HG03108 (cell line): ENCODE results near the gene NUP205.
"Not testable (repeated sequence)": the region's sequence is repeated elsewhere in the genome, so short reads cannot be mapped to it uniquely, and the experiment has no call there.

Experiments used
- ATAC-seq: cut with Tn5 transposase; IDR thresholded peaks from one replicate; pipeline ENCODE4 v1.9.1; 2021; ENCODE audit warnings: moderate library complexity; ENCODE audit not compliant: unreplicated experiment

Gene NUP205

GRCh38 chr7:135620447-135620846, 62.7 kb downstream of the NUP205 start:
- no peak for ATAC-seq

- no peak for ATAC-seq
Observed at GRCh38 chr7:135620980-135621850, 63.5 kb downstream of the NUP205 start.

- ATAC-seq, result no peak
Observed at GRCh38 chr7:135634191-135634878, 76.6 kb downstream of the NUP205 start.

GRCh38 chr7:135639690-135640089, 82.0 kb downstream of the NUP205 start:
- not testable (repeated sequence) for ATAC-seq

- no peak for ATAC-seq
Observed at GRCh38 chr7:135644154-135644553, 86.4 kb downstream of the NUP205 start.

GRCh38 chr7:135644729-135645128, 87.0 kb downstream of the NUP205 start:
- no peak for ATAC-seq

GRCh38 chr7:135645296-135645904, 87.7 kb downstream of the NUP205 start:
- ATAC-seq, result no peak

- ATAC-seq, result no peak
Observed at GRCh38 chr7:135647755-135648154, 90.0 kb downstream of the NUP205 start.

GRCh38 chr7:135648235-135648634, 90.5 kb downstream of the NUP205 start:
- no peak for ATAC-seq

- no peak for ATAC-seq
Observed at GRCh38 chr7:135650831-135651573, 93.3 kb downstream of the NUP205 start.

GRCh38 chr7:135653340-135654080, 95.8 kb downstream of the NUP205 start:
- ATAC-seq, result no peak

- no peak for ATAC-seq
Observed at GRCh38 chr7:135658564-135658963, 100.8 kb downstream of the NUP205 start.

GRCh38 chr7:135659159-135659846, 101.6 kb downstream of the NUP205 start:
- no peak for ATAC-seq

- no peak for ATAC-seq
Observed at GRCh38 chr7:135661311-135662122, 103.8 kb downstream of the NUP205 start.

- no peak for ATAC-seq
Observed at GRCh38 chr7:135662123-135662372, 104.3 kb downstream of the NUP205 start.

GRCh38 chr7:135662373-135663114, 104.8 kb downstream of the NUP205 start, which contains the start of gene STMP1:
Gene STMP1, plus strand, starts transcription at chr7:135662514.
- ATAC-seq, result peak; percentile 95

- ATAC-seq, result no peak
Observed at GRCh38 chr7:135664046-135664589, 106.4 kb downstream of the NUP205 start.

GRCh38 chr7:135665042-135665441, 107.3 kb downstream of the NUP205 start:
- ATAC-seq, result no peak
